Activated CD4-positive, alpha-beta T cell treated with anti-CD3 and anti-CD28 coated beads, Interleukin-2, amount 10 ng/mL, durations not matched to agents 24 days and 14 days (primary cell): Measurements from ENCODE around the gene TUBG2. TPM values are rescaled to one million over a fixed set of nuclear protein-coding genes. Genes with fewer than 3 reads are reported as not detected.
A peak's percentile ranks its signal among the peaks of the same experiment; 100 is the strongest.
"Not testable (repeated sequence)": the region's sequence is repeated elsewhere in the genome, so short reads cannot be mapped to it uniquely, and the experiment has no call there.

ENCODE experiments used
- DNase-seq: peaks from one replicate; pipeline ENCODE4 v3.0.0; 2022
- H3K27ac Mint-ChIP-seq: one replicate; pipeline ENCODE4 v1.8.0; 2022; ENCODE audit warnings: mild to moderate bottlenecking, mixed read lengths
- H3K27me3 Mint-ChIP-seq: one replicate; pipeline ENCODE4 v1.8.0; 2022; ENCODE audit warnings: mixed read lengths
- H3K36me3 Mint-ChIP-seq: one replicate; pipeline ENCODE4 v1.8.0; 2022; ENCODE audit warnings: low read depth, mild to moderate bottlenecking, mixed read lengths
- H3K4me1 Mint-ChIP-seq: one replicate; pipeline ENCODE4 v1.8.0; 2021; ENCODE audit warnings: mixed read lengths
- H3K4me3 Mint-ChIP-seq: one replicate; pipeline ENCODE4 v1.8.0; 2022; ENCODE audit warnings: mild to moderate bottlenecking, moderate library complexity, mixed read lengths
- H3K9me3 Mint-ChIP-seq: one replicate; pipeline ENCODE4 v1.8.0; 2021; ENCODE audit warnings: mixed read lengths
- intact Hi-C: fragments of 100-400 bp; cut with micrococcal nuclease; formaldehyde crosslinking; loops from one replicate; pipeline ENCODE4 v1.15.1; 2023
- total RNA-seq: library from RNA; stranded (reverse); gene quantifications from 2 replicates; pipeline ENCODE4 v1.2.3, GENCODE V29; 2022

Gene TUBG2
- total RNA-seq, result 11.8 and 12.9 TPM in 2 replicates

DNA sequence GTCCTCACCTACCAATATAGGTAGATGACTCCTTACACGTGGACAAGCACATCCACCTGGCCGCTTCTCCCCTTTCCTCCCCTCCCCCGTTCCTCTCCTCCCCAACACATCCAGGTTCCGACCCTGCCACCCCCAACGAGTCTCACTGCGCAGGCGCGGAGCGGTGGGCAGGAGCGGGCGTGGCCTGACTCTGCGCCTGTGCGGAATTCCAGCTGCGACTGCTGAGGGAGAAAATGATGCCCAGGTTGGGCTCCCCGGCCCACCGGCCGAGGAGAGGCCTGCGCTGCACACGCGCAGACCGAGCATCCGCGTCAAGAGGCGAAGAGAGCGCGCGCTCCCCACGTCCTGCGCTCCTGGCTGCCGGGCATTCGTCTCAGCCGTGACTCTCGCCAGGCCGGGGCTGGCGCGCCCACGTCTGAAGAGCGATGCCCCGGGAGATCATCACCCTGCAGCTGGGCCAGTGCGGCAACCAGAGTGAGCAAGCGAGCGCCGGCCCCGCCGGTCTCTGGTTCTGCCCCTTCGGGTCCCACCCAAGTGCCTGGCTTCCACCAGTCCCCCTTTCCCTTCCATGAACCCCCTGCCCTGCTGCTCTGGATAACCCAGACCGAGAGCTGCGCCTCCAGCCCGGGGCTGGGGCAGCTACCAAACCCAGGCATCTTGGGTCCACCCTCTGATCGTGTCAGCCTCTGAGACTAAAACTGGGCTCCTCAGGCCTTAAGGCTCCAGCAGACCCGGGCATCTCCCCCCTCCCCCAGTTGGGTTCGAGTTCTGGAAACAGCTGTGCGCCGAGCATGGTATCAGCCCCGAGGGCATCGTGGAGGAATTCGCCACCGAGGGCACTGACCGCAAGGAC is at the start of gene TUBG2:
TSS of gene TUBG2 (plus strand) at position 206 of the 853 bp plus-strand sequence. CDS start at position 426, 220 bp downstream.
- peak; percentile 93 for DNase-seq
- intact Hi-C loops, result loop anchor here (2.0 to 5.0 kb wide), 2 partner anchors 17 to 82 kb away; partner anchors contain the start of genes PLEKHH3 and PSMC3IP

DNA sequence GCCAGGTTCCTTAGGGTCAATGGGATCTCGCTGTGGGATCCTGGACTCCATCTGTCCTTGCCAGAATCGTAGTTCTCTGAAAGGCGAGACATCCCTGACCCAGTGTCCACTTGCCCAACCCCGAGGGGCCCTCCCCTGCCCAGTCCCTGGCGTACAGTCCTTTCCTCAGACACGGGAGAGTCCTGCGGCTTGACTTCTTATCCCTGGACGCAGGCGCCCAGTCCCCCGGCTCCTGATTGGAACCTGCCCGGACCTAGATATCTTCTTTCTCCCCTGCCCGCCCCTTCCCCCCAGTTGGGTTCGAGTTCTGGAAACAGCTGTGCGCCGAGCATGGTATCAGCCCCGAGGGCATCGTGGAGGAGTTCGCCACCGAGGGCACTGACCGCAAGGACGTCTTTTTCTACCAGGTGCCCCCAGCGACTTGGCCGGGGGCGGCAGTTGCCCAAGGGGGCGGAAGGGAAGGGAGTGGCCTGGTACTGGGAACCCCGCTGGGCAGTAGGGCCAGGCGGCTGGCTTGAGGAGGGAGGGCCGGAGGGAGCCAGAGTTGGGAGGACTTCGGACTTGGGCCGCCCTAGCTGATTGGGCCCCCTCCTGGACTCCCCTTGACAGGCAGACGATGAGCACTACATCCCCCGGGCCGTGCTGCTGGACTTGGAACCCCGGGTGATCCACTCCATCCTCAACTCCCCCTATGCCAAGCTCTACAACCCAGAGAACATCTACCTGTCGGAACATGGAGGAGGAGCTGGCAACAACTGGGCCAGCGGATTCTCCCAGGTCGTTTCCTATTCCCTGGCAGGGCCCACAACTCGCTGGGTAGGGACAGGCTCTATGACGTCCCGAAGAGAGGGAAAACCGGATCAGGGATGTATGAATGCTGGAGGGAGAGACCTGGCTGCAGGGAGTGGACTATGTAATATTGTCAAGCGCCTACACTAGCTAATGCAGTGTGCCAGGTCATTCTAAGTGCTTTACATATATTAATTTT is 49.0 kb upstream of the TUBG2 start:
- H3K4me1 Mint-ChIP-seq, result peaks cover 28% of the 10 kb centered on the region
- not testable (repeated sequence) for H3K27me3 Mint-ChIP-seq, H3K9me3 Mint-ChIP-seq
- peaks cover 35% of the 10 kb centered on the region for H3K36me3 Mint-ChIP-seq
- intact Hi-C loops, result loop anchor here (1.0 to 10.0 kb wide), 5 partner anchors 33 to 214 kb away; partner anchors contain the start of genes BECN1, COASY, PSMC3IP and RAMP2
- H3K4me3 Mint-ChIP-seq, result peak overlapping the region; percentile 99
- H3K27ac Mint-ChIP-seq, result peak overlapping the region; percentile 94
- DNase-seq, result peak; percentile 61

More for the DNA sequence above, at the start of gene TUBG2:
- Mint-ChIP-seq H3K36me3 (peaks cover 2% of the 10 kb centered on the region), H3K4me1 (peaks cover 24% of the 10 kb centered on the region), H3K27me3 (peaks cover 9% of the 10 kb centered on the region), H3K27ac (peak within 1 kb of the TSS; percentile 85), H3K4me3 (peak within 1 kb of the TSS; percentile 94), H3K9me3 (peaks cover 8% of the 10 kb centered on the region)

DNA sequence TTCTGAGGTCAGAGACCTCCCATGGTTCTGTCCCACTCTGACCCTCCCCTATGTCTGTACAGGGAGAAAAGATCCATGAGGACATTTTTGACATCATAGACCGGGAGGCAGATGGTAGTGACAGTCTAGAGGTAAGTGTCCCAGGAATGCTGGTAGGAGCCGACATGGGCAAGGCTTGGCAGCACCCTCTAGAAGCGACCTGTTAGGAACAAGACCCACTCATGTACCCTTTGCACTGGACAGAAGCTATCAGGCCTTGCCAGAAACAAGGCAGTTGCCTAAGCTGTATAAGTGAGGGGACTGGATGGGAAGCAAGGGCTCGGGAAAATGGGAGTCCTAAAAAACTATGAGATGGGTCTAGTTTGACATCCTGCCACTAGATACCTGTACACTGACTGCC is 47.1 kb upstream of the TUBG2 start:
- intact Hi-C loops, result no loop called here
- Mint-ChIP-seq H3K9me3 (no peaks in the 10 kb centered on the region), H3K4me1 (peaks cover 16% of the 10 kb centered on the region), H3K4me3 (peak overlapping the region; percentile 20), H3K36me3 (peaks cover 37% of the 10 kb centered on the region), H3K27me3 (no peaks in the 10 kb centered on the region), H3K27ac (no peak overlapping the region)
- no peak for DNase-seq

- Mint-ChIP-seq H3K27ac (no peak overlapping the region), H3K27me3 (no peaks in the 10 kb centered on the region), H3K4me1 (peaks cover 13% of the 10 kb centered on the region), H3K9me3 (no peaks in the 10 kb centered on the region), H3K36me3 (peaks cover 37% of the 10 kb centered on the region), H3K4me3 (no peak overlapping the region)
- intact Hi-C loops, result no loop called here
- no peak for DNase-seq
Measured at GRCh38 chr17:42613699-42614295, 45.3 kb upstream of the TUBG2 start.

DNA sequence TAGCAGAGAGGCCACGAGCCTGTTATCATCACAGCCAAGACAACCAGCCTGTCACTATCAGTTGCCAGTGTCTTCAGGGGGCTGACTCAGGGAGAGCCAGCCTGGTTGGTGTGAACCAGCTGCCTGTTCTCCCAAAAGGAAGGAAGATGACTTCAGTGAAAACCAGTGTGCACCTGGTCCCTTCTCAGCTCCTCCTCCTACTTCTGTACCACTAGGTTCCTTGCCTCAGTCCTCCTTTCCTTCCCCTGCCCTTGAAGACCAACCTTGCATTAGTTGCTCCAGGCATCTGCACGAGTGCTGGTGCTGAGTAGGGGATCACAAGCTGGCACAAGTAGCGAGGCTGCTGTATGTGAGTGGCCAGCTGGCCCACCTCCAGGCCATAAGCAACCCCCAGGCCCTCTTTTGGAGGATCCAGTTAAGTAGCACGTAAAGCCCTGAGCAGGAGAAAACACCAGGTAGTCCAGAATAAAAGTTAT is 41.1 kb upstream of the TUBG2 start:
- Mint-ChIP-seq H3K4me3 (no peak overlapping the region), H3K36me3 (peaks cover 24% of the 10 kb centered on the region), H3K9me3 (no peaks in the 10 kb centered on the region), H3K4me1 (peaks cover 10% of the 10 kb centered on the region), H3K27me3 (no peaks in the 10 kb centered on the region), H3K27ac (no peak overlapping the region)
- intact Hi-C loops, result no loop called here
- no peak for DNase-seq

DNA sequence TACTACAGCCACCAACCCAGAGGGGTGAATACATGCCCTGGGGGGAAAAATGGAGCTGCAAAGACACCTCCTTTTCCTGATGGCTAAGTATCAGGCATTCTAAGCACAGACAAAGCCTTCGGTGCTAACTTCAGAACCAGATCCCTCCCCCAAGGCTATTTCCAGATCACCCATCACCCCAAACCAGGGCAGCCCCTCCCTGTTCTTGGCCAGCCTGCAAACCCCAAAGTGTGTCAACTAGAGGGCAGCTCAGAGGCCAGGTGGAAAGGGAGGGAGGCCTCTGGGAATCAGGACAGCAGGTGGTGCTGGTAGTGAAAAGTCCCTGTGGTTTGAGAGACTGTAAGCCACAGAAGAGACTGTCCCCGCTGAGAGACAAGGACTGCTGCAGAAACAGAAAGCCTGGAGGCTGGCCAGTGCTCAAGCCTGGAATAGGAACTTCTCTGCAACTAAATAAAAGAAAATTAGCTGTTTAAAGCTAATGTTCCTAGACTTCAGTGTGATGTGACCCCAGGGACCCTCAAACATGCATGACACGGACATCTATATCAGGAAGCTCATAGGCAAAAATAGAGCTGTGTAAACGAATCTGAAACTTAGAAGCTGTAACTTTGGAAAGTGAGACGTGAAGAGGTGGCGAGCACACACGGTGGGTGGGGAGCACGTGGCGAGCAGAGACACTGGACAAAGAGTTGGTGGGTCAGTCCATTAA is 40.5 kb upstream of the TUBG2 start:
- intact Hi-C loops, result no loop called here
- Mint-ChIP-seq H3K27ac (no peak overlapping the region), H3K4me1 (peaks cover 10% of the 10 kb centered on the region), H3K4me3 (no peak overlapping the region), H3K36me3 (peaks cover 20% of the 10 kb centered on the region), H3K9me3 (no peaks in the 10 kb centered on the region), H3K27me3 (no peaks in the 10 kb centered on the region)
- no peak for DNase-seq

DNA sequence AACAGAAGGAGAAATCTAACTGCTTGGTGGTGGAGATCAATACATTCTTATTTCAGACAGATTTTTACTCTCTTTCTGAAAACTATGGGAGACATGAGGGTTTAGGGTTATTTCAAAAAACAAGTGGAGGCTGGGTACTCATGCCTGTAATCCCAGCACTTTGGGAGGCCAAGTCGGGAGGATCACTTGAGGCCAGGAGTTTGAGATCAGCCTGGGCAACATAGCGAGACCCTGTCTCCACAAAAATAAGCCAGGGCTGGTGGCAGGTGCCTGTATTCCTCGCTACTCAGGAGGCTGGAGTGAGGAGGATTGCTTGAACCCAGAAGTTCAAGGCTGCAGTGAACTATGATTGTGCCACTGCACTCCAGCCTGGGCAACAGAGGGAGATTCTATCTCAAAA is 37.1 kb upstream of the TUBG2 start:
- H3K4me3 Mint-ChIP-seq, H3K27ac Mint-ChIP-seq, H3K27me3 Mint-ChIP-seq, H3K9me3 Mint-ChIP-seq, H3K36me3 Mint-ChIP-seq, DNase-seq, intact Hi-C loops: not testable (repeated sequence)
- peaks cover 10% of the 10 kb centered on the region for H3K4me1 Mint-ChIP-seq

DNA sequence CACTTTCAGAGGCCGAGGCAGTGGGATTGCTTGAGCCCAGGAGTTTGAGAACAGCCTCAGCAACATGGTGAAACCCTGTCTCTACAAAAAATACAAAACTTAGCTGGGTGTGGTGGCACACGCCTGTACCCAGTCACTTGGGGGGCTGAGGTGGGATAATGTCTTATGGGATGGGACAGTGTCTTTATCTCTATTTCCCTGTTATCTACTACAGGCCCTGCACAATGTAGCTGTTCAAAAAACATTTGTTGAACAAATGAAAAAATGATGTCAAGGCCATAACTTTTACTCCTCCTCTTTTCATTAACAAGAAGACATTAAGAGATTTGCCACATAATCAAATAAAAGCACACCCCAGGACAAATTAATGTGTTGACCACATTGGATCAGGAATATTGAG is 35.8 kb upstream of the TUBG2 start:
- intact Hi-C loops, result no loop called here
- Mint-ChIP-seq H3K27ac (no peak overlapping the region), H3K36me3 (no peaks in the 10 kb centered on the region), H3K4me1 (peaks cover 8% of the 10 kb centered on the region), H3K4me3 (no peak overlapping the region), H3K9me3 (no peaks in the 10 kb centered on the region), H3K27me3 (no peaks in the 10 kb centered on the region)
- no peak for DNase-seq

- no peak overlapping the region for H3K4me3 Mint-ChIP-seq
- intact Hi-C loops, result no loop called here
- no peak for DNase-seq
- no peak overlapping the region for H3K27ac Mint-ChIP-seq
- no peaks in the 10 kb centered on the region for H3K27me3 Mint-ChIP-seq
- H3K9me3 Mint-ChIP-seq, result no peaks in the 10 kb centered on the region
- H3K36me3 Mint-ChIP-seq, result no peaks in the 10 kb centered on the region
- peaks cover 1% of the 10 kb centered on the region for H3K4me1 Mint-ChIP-seq
Measured at GRCh38 chr17:42623732-42624596, 35.1 kb upstream of the TUBG2 start.

DNA sequence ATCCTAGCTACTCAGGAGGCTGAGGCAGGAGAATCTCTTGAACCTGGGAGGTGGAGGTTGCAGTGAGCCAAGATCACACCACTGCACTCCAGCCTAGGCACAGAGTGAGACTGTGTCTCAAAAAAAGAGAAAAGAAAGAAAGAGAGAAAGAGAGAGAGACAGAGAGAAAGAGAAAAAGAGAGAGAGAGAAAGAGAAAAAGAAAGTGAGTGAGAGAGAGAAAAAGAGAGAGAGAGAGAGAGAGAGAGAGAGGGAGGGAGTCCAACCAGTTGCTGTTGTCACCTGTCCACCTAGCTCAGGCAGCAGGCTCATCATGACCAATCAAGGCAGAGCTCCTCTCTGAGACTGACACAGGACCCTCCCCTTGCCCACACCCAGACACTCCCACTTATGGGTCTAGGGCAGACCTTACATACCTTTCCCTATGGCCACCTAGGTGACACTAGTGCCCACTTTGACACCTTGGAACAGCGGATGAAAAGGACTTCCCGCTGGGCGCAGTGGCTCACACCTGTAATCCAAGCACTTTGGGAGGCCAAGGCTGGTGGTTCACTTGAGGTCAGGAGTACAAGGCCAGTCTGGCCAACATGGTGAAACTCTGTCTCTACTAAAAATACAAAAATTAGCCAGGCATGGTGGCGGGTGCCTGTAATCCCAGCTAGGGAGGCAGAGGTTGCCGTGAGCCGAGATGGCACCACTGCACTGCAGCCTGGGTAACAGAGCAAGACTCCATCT is 31.9 kb upstream of the TUBG2 start:
- DNase-seq, H3K4me1 Mint-ChIP-seq, H3K4me3 Mint-ChIP-seq, intact Hi-C loops, H3K9me3 Mint-ChIP-seq, H3K36me3 Mint-ChIP-seq, H3K27me3 Mint-ChIP-seq: not testable (repeated sequence)
- H3K27ac Mint-ChIP-seq, result peak overlapping the region; percentile 25

- no peaks in the 10 kb centered on the region for H3K9me3 Mint-ChIP-seq
- intact Hi-C loops, result no loop called here
Measured at GRCh38 chr17:42629411-42630009, 29.6 kb upstream of the TUBG2 start.

More at GRCh38 chr17:42629411-42630009, 29.6 kb upstream of the TUBG2 start:
- Mint-ChIP-seq H3K4me3 (no peak overlapping the region), H3K27me3 (no peaks in the 10 kb centered on the region), H3K4me1 (no peaks in the 10 kb centered on the region), H3K36me3 (no peaks in the 10 kb centered on the region), H3K27ac (no peak overlapping the region)
- no peak for DNase-seq
